Left ventricle myocardium inferior (tissue), 1 donor: Measurements from ENCODE around the gene PDGFC. TPM values are rescaled to one million over a fixed set of nuclear protein-coding genes. Genes with fewer than 3 reads are reported as not detected.

Experiments
- DNase-seq: peaks from one replicate; pipeline ENCODE4 v3.0.0-alpha.2; 2020
- H3K27ac ChIP-seq: fragments of 200-600 bp; replicated peaks from 2 replicates; pipeline ENCODE4 v1.8.0; 2021
- H3K27me3 ChIP-seq: fragments of 200-600 bp; 2 replicates; pipeline ENCODE4 v1.8.0; 2021; ENCODE audit warnings: low read depth
- H3K36me3 ChIP-seq: fragments of 200-600 bp; 2 replicates; pipeline ENCODE4 v1.8.0; 2021
- H3K4me1 ChIP-seq: fragments of 200-600 bp; 2 replicates; pipeline ENCODE4 v1.8.0; 2021
- H3K4me3 ChIP-seq: fragments of 200-600 bp; 2 replicates; pipeline ENCODE4 v1.8.0; 2021; ENCODE audit warnings: mild to moderate bottlenecking, moderate library complexity
- H3K9me3 ChIP-seq: fragments of 200-600 bp; replicated peaks from 2 replicates; pipeline ENCODE4 v1.8.0; 2021
- CTCF ChIP-seq: fragments of 200-600 bp; IDR thresholded peaks from 2 replicates; pipeline ENCODE4 v1.8.0; 2021; ENCODE audit warnings: antibody characterized with exemption, mild to moderate bottlenecking, borderline replicate concordance
- intact Hi-C: fragments of 100-400 bp; cut with micrococcal nuclease; formaldehyde crosslinking; loops from one replicate; pipeline ENCODE4 v1.11.0; 2022
- total RNA-seq: library from RNA; stranded (reverse); fragmentation: NEBNext Ultra II Directional; extraction: Animal tissue kit (Norgen Biotek cat#: 25700); gene quantifications from one replicate; pipeline ENCODE4 v1.2.1, GENCODE V29; 2021
- donor health status: DM: no; HTN: yes; CAD: no; lungs with severe emphysema.

PDGFC gene
- total RNA-seq, 1 donor from 2014 or later, result 12.9 TPM

- intact Hi-C loops, result no loop called here
- no peak overlapping the region for H3K27ac ChIP-seq
- TF ChIP-seq CTCF, result no peak
These were observed 147.0 kb downstream of the PDGFC start for GRCh38 chr4:156824451-156825060.

GRCh38 chr4:156820931-156821330 lies 150.7 kb downstream of the PDGFC start:
- no peak for DNase-seq
- H3K9me3 ChIP-seq, result no peaks in the 10 kb centered on the region
- intact Hi-C loops, result no loop called here

More at GRCh38 chr4:156824451-156825060, 147.0 kb downstream of the PDGFC start:
- H3K36me3 ChIP-seq, result no peaks in the 10 kb centered on the region
- H3K9me3 ChIP-seq, result no peaks in the 10 kb centered on the region
- no peak overlapping the region for H3K4me3 ChIP-seq
- peaks cover 7% of the 10 kb centered on the region for H3K4me1 ChIP-seq
- no peaks in the 10 kb centered on the region for H3K27me3 ChIP-seq
- no peak for DNase-seq

GRCh38 chr4:156816360-156816755 lies 155.2 kb downstream of the PDGFC start:
- no peak overlapping the region for H3K27ac ChIP-seq
- no peak overlapping the region for H3K4me3 ChIP-seq
- H3K36me3 ChIP-seq, result no peaks in the 10 kb centered on the region
- no peak for DNase-seq
- H3K9me3 ChIP-seq, result no peaks in the 10 kb centered on the region
- peaks cover 7% of the 10 kb centered on the region for H3K4me1 ChIP-seq
- no peak for TF ChIP-seq CTCF
- intact Hi-C loops, result no loop called here
- H3K27me3 ChIP-seq, result no peaks in the 10 kb centered on the region

More at GRCh38 chr4:156820931-156821330, 150.7 kb downstream of the PDGFC start:
- Histone ChIP-seq H3K27me3 (no peaks in the 10 kb centered on the region), H3K36me3 (no peaks in the 10 kb centered on the region), H3K27ac (no peak overlapping the region), H3K4me3 (no peak overlapping the region), H3K4me1 (peaks cover 4% of the 10 kb centered on the region)
- TF ChIP-seq CTCF, result no peak

- DNase-seq, result no peak
- H3K27ac ChIP-seq, result no peak overlapping the region
- no peak for TF ChIP-seq CTCF
- H3K36me3 ChIP-seq, result no peaks in the 10 kb centered on the region
- no peak overlapping the region for H3K4me3 ChIP-seq
- H3K9me3 ChIP-seq, result no peaks in the 10 kb centered on the region
- intact Hi-C loops, result no loop called here
- peaks cover 5% of the 10 kb centered on the region for H3K4me1 ChIP-seq
- H3K27me3 ChIP-seq, result no peaks in the 10 kb centered on the region
These were observed 155.8 kb downstream of the PDGFC start for GRCh38 chr4:156815717-156816359.

- H3K27me3 ChIP-seq, result no peaks in the 10 kb centered on the region
- intact Hi-C loops, result no loop called here
- H3K36me3 ChIP-seq, result no peaks in the 10 kb centered on the region
- H3K4me3 ChIP-seq, result no peak overlapping the region
- H3K4me1 ChIP-seq, result peaks cover 3% of the 10 kb centered on the region
- no peak for DNase-seq
- no peaks in the 10 kb centered on the region for H3K9me3 ChIP-seq
- no peak for TF ChIP-seq CTCF
- H3K27ac ChIP-seq, result no peak overlapping the region
These were observed 159.6 kb downstream of the PDGFC start for GRCh38 chr4:156811963-156812362.
